NOMO-1 treated with DMSO at 0.1 percent for 48 hours (cell line): ENCODE measurements around the gene SEMA5A.

Experiments used
- DNase-seq: peaks from one replicate; lab custom pipeline; 2025; ENCODE audit not compliant: unreplicated experiment; lab: John Stamatoyannopoulos, UW

The SEMA5A gene, protein sequence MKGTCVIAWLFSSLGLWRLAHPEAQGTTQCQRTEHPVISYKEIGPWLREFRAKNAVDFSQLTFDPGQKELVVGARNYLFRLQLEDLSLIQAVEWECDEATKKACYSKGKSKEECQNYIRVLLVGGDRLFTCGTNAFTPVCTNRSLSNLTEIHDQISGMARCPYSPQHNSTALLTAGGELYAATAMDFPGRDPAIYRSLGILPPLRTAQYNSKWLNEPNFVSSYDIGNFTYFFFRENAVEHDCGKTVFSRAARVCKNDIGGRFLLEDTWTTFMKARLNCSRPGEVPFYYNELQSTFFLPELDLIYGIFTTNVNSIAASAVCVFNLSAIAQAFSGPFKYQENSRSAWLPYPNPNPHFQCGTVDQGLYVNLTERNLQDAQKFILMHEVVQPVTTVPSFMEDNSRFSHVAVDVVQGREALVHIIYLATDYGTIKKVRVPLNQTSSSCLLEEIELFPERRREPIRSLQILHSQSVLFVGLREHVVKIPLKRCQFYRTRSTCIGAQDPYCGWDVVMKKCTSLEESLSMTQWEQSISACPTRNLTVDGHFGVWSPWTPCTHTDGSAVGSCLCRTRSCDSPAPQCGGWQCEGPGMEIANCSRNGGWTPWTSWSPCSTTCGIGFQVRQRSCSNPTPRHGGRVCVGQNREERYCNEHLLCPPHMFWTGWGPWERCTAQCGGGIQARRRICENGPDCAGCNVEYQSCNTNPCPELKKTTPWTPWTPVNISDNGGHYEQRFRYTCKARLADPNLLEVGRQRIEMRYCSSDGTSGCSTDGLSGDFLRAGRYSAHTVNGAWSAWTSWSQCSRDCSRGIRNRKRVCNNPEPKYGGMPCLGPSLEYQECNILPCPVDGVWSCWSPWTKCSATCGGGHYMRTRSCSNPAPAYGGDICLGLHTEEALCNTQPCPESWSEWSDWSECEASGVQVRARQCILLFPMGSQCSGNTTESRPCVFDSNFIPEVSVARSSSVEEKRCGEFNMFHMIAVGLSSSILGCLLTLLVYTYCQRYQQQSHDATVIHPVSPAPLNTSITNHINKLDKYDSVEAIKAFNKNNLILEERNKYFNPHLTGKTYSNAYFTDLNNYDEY

DNA sequence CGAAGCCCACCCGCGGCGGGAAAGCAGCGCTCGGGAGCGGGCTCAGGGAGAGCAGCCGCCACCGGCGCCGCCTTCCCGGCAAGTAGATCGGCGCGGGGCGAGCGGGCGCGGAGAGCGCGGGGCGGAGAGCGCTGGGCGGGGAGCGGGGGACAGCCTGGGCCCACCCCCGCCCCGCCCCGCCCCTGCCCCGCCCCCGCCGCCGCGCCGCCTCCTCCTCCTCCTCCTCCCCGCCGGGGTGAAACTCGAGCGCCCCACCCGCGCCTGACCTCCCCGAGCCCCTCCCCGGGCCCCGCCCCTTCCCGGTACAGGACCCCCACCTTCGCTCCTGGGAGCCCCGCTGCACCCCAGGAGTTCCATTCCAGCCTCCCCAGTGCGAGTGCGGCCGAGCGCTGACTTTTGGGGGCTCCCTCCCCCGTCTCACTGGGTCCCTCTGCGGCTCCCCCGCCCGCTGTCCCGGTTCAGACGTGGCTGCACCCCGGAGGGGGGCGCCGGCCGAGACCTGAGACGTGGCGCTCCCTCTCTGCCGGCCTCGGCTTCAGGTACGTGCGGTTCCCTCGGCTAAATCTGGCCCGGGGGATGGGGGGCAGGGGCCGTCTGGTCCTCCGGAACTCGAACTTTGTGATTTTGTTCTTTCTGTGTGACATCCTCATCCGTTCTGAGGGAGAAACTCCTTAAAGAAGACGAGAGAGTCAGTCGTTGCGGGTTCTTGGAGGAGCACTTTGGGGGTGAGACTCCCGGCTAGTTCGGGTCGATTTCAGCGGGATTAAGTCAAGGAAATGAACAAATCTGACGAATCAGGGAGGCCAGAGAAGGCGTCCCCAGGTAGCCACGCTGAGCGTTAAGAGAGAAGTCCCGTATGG lies at the start of gene SEMA5A:
Gene SEMA5A (minus strand): TSS at position 84 of the 860 bp plus-strand sequence. CDS start 166,129 bp downstream, outside the sequence.
- DNase-seq, result no peak

DNA sequence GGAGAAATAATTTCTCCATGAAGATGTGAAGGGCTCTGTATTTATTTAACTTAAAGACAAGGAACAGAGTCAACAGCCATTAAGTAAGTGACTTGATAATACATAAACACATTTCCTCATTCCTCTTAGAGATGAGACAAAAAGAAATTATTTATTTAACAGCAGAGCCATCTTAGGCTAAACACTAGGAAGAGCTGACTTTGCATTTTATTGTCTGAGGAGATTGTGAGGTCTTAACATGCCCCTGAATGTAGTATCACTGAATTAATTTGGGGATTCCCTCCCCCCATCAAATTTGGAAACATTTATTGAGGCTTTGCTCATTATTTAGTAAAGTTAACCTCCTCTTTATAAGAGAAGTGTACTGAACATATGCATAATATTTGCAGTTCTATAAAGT lies 49.0 kb upstream of the SEMA5A start:
- no peak for DNase-seq

DNA sequence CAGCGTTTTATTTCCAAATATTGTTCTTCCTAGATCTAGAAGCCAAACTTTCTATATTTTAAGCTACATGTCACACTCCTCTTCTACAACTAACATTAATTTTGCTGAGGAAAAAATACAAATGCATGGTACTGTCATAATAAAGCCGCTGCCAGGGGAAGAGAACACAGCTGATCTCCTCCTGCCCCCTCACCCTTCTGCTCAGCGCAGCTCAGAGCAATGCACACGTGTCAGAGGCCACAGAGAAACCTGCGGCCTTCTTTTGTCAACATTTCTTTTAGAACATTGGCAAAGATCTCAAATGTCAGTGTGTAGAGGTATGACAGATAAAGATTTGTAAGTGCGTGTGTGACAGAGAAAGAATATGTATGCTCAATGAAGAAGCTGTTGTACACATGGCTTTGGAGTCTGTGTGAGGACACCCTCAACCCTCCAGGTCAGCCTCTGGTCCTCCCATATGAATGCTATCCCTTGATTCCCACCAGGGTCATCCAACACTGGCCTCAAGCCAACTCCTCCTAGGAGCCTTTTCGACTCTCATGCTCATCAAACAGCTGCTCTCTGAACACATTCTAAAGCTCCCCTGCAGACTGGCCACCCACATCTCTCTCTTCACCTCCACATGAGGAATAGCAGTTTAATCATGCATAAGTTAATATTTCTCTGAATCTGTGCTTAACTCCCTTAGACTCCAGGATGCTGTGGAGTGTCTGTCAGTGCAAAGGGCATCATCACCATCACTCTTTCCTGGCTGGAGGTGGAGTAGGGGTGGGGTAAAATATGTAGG lies 43.4 kb upstream of the SEMA5A start:
- no peak for DNase-seq

DNA sequence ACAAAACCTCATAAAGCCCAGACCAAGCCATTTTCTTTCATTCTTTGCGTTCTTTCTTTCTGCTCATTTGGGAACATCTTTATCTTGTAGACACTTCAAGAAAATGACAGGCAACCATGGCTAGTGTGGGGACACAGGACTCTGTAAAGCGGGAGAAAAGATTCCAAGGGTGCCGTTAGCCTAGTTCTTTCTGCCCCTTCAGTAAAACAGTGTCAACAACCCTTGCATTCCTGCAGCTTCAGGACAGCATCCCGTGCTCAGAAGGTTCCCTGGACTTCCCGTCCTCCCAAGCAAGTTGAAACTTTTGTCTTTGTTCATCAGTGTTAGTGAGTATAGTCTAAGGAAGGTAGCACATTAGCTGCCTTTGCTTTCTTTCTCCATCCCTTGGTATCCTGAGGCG lies 42.4 kb upstream of the SEMA5A start:
- DNase-seq, result no peak

DNA sequence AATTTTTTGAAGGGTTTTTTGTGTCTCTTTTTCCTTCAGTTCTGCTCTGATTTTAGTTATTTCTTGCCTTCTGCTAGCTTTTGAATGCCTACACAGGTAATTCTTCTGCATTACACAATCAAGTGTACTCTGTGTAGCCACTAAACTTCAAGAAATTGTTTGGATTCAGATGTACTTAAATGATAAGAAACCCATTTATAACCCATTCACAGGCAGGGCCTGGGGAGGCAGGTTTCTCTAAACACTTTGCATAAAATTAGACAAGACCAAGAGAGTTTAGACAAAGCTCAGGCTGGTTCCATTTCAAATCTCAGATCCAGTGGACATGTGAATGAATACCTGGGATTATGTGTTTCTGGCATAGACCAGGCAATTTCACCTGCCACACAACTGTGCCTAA lies 41.3 kb upstream of the SEMA5A start:
- DNase-seq, result no peak

DNA sequence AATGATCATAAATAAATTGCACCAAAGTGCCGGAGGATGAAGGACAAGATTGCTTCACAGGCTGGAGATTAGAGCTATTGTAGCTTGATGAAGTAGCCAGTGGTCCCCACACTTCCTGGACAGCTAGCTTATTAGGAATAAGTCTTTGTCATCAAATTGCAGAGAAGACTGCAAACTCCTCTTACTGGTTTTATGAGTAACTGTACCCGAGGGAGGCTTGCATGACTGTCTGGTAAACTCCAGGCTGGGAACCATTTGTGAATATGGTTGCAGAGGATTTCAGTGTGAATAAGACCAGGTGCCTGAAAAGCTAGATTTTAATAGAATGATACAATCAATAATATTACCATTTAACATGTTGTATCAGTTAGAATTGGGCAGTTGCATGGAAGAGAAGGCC lies 36.5 kb upstream of the SEMA5A start:
- DNase-seq, result no peak

DNA sequence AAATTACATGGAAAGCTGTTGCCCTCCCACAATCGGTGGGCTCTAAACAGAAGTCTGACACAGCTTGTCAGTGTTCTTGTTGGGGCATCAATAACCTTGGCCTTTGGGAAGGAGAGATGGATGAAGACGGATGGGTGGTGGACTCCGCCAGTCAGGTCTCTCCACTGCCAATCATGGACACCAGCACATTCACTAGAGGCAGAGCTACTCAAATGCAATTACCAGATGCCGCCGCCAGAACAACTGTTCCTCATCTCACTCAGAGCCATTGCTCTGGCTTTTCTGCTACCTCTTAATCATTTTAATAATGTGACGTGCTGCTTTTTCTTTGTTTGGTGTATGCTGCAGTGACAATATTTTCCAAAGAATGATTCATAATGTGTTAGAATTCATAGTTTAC lies 27.9 kb upstream of the SEMA5A start:
- DNase-seq, result no peak

DNA sequence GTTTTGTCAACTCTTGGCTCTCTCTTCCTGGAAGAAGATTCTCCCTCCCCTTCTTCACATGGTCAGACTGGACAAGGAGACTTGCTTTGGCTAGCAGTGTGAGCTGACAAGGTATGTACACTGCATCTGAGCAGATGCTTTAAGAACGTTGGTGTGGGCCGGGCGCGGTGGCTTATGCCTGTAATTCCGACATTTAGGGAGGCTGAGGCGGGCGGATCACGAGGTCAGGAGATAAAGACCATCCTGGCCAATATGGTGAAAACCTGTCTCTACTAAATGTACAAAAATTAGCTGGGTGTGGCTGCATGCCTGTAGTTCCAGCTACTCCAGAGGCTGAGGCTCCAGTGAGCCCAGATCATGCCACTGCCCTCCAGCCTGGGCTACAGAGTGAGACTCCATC lies 26.4 kb upstream of the SEMA5A start:
- no peak for DNase-seq

DNA sequence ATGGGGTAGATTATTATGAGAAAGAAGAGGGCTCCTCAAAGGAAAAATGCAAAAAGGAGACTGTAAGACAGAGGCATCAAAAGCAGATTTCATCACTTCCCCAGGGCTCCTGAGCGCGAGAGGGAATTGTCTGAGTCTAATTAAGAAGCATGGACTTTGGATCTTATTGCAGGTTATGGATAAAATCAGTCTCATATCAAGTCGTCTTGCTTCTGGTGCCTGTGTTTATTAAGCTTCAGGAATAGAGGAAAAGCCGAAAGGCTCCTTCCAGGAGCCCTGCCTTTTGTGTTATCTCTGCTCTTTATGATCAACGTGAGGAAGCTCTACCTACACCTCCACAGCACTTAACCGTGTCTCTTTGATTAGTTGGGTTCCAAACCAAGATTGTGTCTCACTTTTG lies 25.0 kb upstream of the SEMA5A start:
- DNase-seq, result no peak

DNA sequence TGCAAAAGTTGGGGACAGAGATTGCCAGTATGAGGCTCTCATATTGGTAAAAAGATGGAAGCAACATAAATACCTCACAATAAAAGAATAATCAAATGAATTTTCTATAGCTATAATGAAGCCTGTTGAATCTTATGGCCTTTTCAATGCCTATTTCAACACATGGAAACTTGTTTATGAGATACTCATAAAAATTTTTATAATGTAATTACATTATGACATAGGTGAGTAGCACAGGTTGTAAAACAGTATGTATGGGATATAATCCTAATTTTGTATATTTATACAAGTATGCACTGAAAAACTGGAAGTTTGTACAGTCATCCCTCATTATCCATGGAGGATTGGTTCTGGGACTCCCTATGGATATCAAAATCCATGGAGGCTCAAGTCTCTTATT lies 21.2 kb upstream of the SEMA5A start:
- DNase-seq, result no peak

DNA sequence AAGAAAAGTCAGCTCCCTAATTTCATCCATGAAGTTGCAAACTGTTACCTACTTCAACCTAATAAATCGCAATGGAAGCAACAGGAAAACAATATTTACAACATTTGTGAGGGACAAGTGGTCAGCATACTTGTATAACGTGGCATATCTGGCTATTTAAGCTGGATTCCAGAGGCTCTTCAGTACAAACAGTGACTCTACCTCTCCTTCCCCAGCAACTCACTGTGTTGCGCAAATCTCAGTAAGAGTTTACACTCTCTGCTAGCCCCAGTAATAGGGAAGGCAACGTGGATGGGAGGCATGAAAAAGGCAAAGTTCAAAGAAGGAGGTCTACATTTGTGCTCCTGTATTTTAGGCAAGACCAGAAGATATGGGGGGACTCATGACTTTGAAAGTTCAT lies 18.9 kb upstream of the SEMA5A start:
- DNase-seq, result no peak

DNA sequence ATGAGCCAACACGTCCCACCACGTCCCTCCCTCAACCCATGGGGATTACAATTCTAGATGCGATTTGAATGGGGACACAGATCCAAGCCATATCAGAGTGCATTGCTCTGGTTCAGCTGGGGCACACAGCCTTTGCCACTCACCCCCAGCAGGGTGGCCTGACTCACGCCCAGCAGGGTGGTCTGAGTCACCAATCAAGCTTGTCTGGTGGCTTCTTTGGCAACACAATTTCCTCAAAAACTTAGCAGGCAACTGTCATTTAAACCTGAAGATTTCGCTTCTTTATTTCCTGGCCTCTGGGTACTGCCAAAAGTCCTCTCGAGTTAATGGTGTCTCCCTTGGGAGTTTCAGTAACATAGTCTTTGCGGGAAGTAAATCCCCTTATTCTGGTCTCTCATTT lies 16.3 kb upstream of the SEMA5A start:
- DNase-seq, result no peak

DNA sequence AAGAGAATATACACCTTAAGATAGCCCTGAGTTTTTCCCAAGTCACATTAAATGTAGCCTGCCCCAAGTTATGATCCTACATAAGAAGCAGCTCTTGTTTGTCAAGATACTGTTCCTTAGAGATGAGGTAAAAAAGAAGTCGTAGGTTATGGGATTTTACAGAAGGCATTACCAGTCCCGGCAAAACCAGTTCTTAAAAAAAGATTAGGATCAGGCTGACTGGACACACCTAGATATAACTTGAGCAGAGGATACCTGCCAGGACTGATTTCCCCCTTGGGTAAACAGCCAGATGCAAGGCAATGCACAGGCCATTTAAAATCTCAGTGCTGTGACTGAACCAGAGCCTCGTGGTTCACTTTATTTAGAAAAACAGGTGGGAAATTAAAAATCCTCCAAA lies 14.1 kb upstream of the SEMA5A start:
- DNase-seq, result no peak

DNA sequence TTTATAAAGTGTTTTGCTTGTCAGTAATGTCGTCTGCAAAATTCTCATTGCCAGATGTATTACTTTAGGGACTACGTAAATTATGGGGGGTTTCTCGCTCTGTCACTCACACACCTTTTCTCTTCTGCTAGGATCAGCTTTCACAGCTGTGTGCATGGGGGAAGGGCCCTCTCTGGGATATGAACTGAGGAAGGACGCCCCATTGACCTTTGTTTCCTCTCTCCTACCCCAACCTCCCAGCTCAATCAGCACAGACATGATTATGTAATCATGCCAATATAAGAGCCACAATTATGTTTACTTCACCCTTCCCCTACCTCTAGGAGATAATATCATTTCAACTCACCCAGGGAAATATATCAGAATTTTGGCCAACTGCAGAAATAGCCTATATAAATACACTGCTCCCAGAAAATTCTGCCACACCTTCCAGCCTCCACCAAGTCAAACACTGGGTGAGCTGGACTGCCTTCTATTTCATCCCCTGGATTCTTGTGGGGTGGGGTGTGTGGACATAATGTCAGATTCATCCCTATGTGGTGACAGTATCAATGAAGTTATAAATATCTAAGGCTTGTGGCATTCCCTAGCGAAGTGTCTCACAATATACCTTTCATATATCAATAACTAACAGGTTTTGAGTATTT lies 12.6 kb upstream of the SEMA5A start:
- DNase-seq, result no peak

DNA sequence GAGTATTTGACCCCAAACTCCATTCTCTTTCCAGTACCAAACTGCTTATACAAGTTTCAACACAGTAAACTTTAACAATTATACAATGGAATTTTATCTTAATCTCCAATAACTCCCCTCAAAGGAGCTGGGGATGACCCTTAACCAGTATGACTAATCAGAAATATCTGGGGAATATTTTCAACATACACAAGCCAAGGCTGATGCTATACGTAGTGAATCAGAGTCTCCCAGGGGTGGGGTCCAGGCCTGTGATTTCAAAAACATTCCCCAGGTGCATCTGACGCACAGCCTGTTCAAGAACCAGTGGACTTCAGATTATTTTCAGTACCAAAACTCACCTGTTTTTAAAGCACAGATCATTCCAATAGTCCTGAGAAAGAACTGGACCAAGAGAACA lies 11.8 kb upstream of the SEMA5A start:
- DNase-seq, result no peak

DNA sequence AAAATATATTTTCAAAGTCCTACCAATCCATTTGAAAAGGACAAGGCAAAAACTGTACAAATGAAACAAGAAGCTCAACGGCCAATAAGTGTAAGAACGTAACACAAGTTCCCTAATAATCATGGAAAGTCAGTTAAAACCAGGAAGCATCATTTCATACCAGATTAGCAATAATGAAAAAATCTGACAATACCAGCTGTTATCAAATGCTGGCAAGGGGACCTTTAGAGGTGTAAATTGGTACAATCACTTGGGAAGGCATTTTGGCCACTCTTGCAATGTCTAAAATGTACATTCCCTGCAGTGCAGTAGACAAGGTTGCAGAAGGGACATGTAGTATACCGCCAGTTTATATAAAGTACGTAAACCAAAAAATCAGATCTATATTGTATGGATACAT lies 10.1 kb upstream of the SEMA5A start:
- no peak for DNase-seq

DNA sequence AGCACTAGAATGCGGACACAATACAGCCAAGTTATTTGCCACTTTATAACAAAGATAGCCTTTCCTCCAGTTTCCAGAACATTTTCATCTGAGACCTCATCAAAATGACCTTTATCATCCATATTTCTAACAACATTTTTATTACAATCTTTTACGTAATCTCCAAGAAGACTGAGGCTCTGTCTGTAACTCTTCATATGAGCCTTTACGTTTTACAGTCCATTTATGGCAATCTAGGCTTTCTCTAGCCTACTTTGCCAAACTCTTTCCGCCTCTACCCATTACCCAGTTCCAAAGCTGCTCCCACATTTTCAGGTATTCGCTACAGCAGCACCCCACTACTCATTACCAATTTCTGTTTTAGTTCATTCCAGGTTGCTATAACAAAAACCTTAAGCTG lies 8.2 kb upstream of the SEMA5A start:
- DNase-seq, result no peak

DNA sequence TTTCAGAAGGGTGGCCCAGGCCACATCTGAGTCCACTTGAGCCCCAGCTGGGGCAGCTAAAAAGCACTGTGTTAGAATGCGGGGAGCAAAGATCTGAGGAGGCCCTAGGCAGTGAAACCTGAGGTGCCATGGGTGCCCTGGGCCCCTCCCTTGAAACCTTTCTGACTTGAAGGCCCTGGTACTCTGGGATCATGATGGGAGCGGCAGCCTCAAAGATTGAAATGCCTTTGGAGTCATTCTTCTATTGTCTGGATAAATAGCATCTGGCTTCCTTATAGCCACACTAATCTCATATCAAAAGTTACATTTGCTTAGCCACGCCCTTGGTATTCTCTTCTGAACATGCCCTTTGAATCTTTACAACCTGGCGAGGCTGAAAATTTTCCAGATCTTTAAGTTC lies 7.7 kb upstream of the SEMA5A start:
- no peak for DNase-seq
